ENCODE results near the gene IFI27L1. TPM values are rescaled to one million over a fixed set of nuclear protein-coding genes. Genes with fewer than 3 reads are reported as not detected.
A peak's percentile ranks its signal among the peaks of the same experiment; 100 is the strongest.

The IFI27L1 gene
- polyA plus RNA-seq, 1 experiment, result 12.5 TPM

GRCh38 chr14:94077111-94077821 is 3.8 kb upstream of the IFI27L1 start:
- CTCF ChIA-PET, result interaction anchor here (3.9 kb wide), 1 partner anchor 41 kb away, joined by 11 read pairs; no protein-coding TSS in a partner anchor

DNA sequence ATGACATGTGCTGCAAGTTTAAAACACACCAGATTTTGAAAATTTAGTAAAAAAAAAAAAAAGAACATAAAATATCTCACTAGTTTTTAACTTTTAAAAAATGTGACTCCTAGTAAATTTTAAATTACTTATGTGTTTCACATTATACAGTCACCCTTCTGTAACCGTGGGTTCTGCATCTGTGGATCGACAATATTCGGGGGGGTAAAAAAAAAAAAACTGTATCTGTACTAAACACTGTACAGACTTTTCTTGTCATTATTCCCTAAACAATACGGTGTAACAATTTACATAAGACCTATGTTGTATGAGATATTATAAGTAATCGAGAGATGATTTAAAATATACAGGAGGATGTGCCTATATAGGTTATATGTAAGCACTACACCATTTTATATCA is 3.3 kb upstream of the IFI27L1 start:
- Histone ChIP-seq H3K9me3 (ENCODE audit: control insufficient read depth, insufficient read depth, low read length) (peaks cover 12% of the 10 kb centered on the region; the same call in 1 of the 2 replicates), H3K4me3 (ENCODE audit: low read depth, low read length) (no peak overlapping the region; the same call in 1 of the 2 replicates), H3K27ac (ENCODE audit: low read depth, low read length) (no peak overlapping the region), H3K27me3 (ENCODE audit: control insufficient read depth, insufficient read depth, low read length) (no peaks in the 10 kb centered on the region)
- TF ChIP-seq CTCF (IDR thresholded peaks at IDR 0.05; ENCODE audit: low read depth, low read length), result no peak
- ChIA-PET CTCF (interaction anchor here (3.9 to 7.7 kb wide), 2 partner anchors 41 to 53 kb away, joined by 11 to 64 read pairs; partner anchors contain the start of gene IFI27L2), POLR2A (no interaction called here)
- no peak for DNase-seq (ENCODE audit: low read depth, low spot score)

More at GRCh38 chr14:94077111-94077821, 3.8 kb upstream of the IFI27L1 start:
- Histone ChIP-seq H3K9me3 (ENCODE audit: control insufficient read depth, insufficient read depth, low read length) (peaks cover 15% of the 10 kb centered on the region), H3K27ac (ENCODE audit: low read depth, low read length) (no peak overlapping the region), H3K27me3 (ENCODE audit: control insufficient read depth, insufficient read depth, low read length) (no peaks in the 10 kb centered on the region), H3K4me3 (ENCODE audit: low read depth, low read length) (peak overlapping the region; percentile 11)
- DNase-seq (ENCODE audit: low read depth, low spot score), result no peak
- no peak for TF ChIP-seq CTCF (IDR thresholded peaks at IDR 0.05; ENCODE audit: low read depth, low read length)
- POLR2A ChIA-PET, result no interaction called here

DNA sequence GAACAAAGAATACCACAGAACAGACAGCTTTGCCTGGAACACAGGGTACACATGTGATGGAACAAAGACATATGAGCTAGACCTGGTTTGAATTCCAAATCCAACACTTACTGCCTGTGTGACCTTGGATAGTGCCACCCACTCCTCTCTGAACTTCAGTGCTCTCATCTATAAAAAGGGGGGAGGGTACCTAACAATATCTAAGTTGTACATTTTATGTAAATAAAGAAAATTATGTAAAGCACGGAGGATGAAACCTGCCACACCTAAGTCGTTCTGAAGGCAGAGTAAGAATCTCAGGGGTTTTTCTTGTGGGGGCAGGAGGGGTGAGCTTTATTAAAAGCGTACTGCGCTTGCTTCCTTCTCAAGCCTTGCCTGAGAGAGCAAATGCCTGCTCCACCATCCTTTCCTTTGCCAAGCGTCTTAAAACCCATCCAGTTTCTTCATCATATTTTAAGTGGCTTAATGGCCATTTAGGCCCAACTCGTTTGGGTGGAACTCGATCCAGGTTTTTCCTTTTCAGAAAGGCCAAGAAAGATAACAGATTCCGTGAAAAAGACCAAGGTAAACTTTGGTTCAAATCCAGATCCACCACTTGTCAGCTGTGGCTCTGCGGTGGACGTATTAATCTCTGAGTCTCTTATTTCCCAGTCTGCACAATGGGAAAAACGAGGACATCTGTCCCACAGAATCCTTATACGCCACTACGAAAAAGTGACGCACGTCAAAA is 1.1 kb upstream of the IFI27L1 start:
- CTCF ChIA-PET, result interaction anchor here (0.7 to 7.7 kb wide), 6 partner anchors 29 to 140 kb away, joined by 3 to 64 read pairs (median 9); partner anchors contain the start of gene IFI27L2
- DNase-seq (ENCODE audit: low read depth, low spot score), result no peak
- no peaks in the 10 kb centered on the region for H3K27me3 ChIP-seq (ENCODE audit: control insufficient read depth, insufficient read depth, low read length)
- H3K4me3 ChIP-seq (ENCODE audit: low read depth, low read length), result peak overlapping the region; percentile 93
- POLR2A ChIA-PET, result interaction anchor here (1.2 kb wide), 1 partner anchor 57 kb away, joined by 3 read pairs; no protein-coding TSS in a partner anchor
- H3K27ac ChIP-seq (ENCODE audit: low read depth, low read length), result no peak overlapping the region
- no peak for TF ChIP-seq CTCF (IDR thresholded peaks at IDR 0.05; ENCODE audit: low read depth, low read length)
- peaks cover 9% of the 10 kb centered on the region; the same call in 1 of the 2 replicates for H3K9me3 ChIP-seq (ENCODE audit: control insufficient read depth, insufficient read depth, low read length)

- POLR2A ChIA-PET, result interaction anchor here (0.5 to 1.2 kb wide), 5 partner anchors 14 to 90 kb away, joined by 3 to 6 read pairs (median 3); no protein-coding TSS in a partner anchor
- no peak for TF ChIP-seq CTCF (IDR thresholded peaks at IDR 0.05; ENCODE audit: low read depth, low read length)
Measured at GRCh38 chr14:94081386-94081820, 293 bp downstream of the IFI27L1 start.

More at GRCh38 chr14:94081386-94081820, 293 bp downstream of the IFI27L1 start:
- CTCF ChIA-PET, result interaction anchor here (0.7 to 7.7 kb wide), 5 partner anchors 45 to 99 kb away, joined by 3 to 64 read pairs (median 6); partner anchors contain the start of gene IFI27L2
- DNase-seq (ENCODE audit: low read depth, low spot score), result no peak
- H3K4me3 ChIP-seq (ENCODE audit: low read depth, low read length), result peak overlapping the region; percentile 93
- peak overlapping the region; percentile 53 for H3K27ac ChIP-seq (ENCODE audit: low read depth, low read length)
- H3K9me3 ChIP-seq (ENCODE audit: control insufficient read depth, insufficient read depth, low read length), result peaks cover 6% of the 10 kb centered on the region; the same call in 1 of the 2 replicates
- no peaks in the 10 kb centered on the region for H3K27me3 ChIP-seq (ENCODE audit: control insufficient read depth, insufficient read depth, low read length)

Measured in AG04450 (cell line).